Hepatocyte (in vitro differentiated cells): ENCODE data around the gene HMGB4.

Experiments
- EZH2 ChIP-seq: fragments of 200-600 bp; sonication (generic); IDR thresholded peaks from 2 replicates; pipeline ENCODE4 v1.6.1; 2016; ENCODE audit warnings: antibody characterized with exemption, mild to moderate bottlenecking, borderline replicate concordance
- TF ChIP-seq, protein P1 (sequence below): fragments of 200-600 bp; sonication (generic); IDR thresholded peaks from 2 replicates; pipeline ENCODE4 v1.5.1; 2016; ENCODE audit warnings: antibody characterized with exemption, mild to moderate bottlenecking; ENCODE audit not compliant: poor library complexity

DNA sequence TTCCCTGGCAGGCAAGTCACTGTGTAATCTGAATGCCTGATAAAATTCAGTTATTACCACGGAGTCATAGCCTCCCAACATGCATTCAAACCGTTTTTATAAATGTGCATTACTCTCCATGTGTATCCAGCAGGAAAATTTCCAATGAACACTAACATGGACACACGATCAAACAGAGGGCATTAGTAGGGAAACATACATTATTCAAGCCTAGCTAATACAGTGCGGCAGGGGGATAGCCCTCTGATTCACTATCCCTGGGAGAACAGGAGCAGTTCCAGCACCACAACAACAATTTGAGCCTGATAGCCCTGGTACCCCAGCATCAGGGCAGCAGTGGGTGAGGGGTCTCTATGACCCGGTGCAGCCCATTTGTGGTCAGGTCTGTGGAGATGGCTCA is 35.8 kb upstream of the HMGB4 start:
- TF ChIP-seq, protein P1, sequence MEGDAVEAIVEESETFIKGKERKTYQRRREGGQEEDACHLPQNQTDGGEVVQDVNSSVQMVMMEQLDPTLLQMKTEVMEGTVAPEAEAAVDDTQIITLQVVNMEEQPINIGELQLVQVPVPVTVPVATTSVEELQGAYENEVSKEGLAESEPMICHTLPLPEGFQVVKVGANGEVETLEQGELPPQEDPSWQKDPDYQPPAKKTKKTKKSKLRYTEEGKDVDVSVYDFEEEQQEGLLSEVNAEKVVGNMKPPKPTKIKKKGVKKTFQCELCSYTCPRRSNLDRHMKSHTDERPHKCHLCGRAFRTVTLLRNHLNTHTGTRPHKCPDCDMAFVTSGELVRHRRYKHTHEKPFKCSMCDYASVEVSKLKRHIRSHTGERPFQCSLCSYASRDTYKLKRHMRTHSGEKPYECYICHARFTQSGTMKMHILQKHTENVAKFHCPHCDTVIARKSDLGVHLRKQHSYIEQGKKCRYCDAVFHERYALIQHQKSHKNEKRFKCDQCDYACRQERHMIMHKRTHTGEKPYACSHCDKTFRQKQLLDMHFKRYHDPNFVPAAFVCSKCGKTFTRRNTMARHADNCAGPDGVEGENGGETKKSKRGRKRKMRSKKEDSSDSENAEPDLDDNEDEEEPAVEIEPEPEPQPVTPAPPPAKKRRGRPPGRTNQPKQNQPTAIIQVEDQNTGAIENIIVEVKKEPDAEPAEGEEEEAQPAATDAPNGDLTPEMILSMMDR, result no peak
- TF ChIP-seq EZH2, result no peak
